ENCODE measurements around the gene FCN2. TPM values are rescaled to one million over a fixed set of nuclear protein-coding genes. Genes with fewer than 3 reads are reported as not detected.

FCN2 gene
- total RNA-seq (0.18 TPM), polyA plus RNA-seq (ENCODE audit: insufficient read depth in 1 of 8, insufficient read length in 8 of 8, low replicate concordance in 1 of 8) (under 1 TPM in 3 of 8 donors, not detected in 5; 0.16 to 0.24 (median 0.18) TPM)
- long read RNA-seq, donor 1 = 0 reads
- long read RNA-seq, donor 2 = 0 reads
- long read RNA-seq, donor 3 = 0 reads
- long read RNA-seq, donor 4 = 0 reads
- long read RNA-seq, donor 5 = 0 reads
- long read RNA-seq, donor 6 = 0 reads
- long read RNA-seq, donor 7 = 0 reads
- long read RNA-seq, donor 8 = 0 reads
- long read RNA-seq, donor 9 = 0 reads
- long read RNA-seq, donor 10 = 0 reads
- long read RNA-seq, donor 11 = 0 reads

DNA sequence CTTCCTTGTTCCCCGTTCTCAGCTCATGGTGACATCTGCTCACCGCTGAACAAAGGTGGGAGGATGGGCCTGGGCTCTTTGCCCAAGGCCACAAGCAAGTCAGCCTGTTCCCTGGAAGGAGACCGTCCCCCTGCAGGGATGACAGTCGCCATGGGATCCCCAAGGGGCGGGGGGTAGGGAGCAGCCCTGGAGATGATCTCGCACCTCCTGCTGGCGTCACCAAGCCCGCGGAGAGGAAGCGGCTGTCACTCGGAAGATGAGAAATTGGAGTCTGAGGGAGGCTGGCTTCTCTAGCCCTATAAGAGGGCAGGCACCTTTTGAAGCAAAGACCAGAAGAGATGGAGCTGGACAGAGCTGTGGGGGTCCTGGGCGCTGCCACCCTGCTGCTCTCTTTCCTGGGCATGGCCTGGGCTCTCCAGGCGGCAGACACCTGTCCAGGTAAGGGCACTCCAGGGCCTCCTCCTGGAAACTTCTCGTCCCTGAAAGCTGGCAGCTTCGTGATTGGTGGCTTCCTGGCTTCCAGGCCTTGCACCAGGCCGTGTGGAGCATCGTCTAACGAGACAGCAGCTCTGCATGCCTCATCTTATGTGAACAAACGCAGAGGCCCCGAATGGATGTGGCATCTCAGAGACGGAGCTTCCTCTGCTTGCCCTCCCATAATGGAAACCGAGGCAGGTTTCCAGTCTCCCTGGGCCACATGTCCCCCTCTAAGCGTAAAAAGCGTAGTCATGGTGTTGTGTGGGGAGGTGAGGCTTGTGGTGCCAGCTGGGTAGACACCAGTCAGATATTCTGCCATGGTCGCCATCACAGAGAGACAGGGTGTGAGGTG is at the start of gene FCN2:
FCN2 (plus strand) TSS at position 327 of the 829 bp plus-strand sequence; CDS start at position 339, 12 bp downstream.
- H3K27ac ChIP-seq (ENCODE audit: low read length) = no peak within 1 kb of the TSS
- peaks cover 6% of the 10 kb centered on the region for H3K27me3 ChIP-seq (ENCODE audit: control insufficient read depth, insufficient read depth, low read length)
- DNase-seq = no peak
- WGBS (ENCODE audit: insufficient coverage) = 80% methylated on average over 23 of the region's 25 CpGs
- H3K4me1 ChIP-seq (ENCODE audit: control insufficient read depth, insufficient read depth, low read length) = no peaks in the 10 kb centered on the region
- H3K36me3 ChIP-seq (ENCODE audit: control insufficient read depth, insufficient read depth, low read length) = no peaks in the 10 kb centered on the region
- H3K9me3 ChIP-seq (replicated peaks; ENCODE audit: control insufficient read depth, low read depth, low read length) = no peaks in the 10 kb centered on the region
- H3K4me3 ChIP-seq (ENCODE audit: low read length) = no peak within 1 kb of the TSS

DNA sequence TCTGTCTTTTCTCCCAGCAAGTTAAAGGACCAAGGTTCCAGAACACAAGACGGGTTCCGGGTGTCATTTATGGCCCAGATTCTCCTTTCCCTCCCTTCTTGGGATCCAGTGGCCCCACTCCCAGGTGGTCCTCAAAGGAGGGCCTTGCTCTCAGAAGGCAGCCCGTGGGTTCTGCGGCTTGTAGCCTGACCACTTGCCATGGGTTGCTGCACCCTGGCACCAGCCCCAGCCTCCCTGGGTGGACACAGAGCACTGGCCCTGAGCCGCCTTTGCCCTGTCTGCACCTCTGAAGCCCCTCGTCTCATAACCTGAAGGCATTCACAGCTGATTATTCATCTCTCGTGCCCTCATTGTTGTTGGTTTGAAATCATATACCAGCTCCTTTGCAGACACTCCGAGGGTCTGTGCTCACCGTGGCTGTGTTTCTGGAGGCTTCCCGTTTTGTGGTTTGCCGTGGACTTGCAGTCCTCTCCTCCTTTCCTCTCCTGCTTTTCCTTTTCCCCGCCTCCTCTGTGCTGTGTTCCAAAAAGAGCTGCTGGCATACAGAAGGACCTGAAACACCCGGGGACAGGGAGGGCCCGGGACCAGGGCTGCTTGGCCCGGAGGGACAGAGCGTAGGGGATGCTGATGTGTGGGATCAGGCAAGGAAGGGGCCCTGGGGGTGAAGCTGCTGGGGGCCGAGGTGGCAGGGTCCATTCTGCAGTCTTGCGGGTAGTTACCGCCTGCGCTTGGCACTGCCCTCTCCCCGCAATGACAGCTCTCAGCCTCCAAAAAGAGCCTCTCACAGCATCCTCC is 49.5 kb upstream of the FCN2 start:
- peaks cover 92% of the 10 kb centered on the region for H3K36me3 ChIP-seq (ENCODE audit: control insufficient read depth, insufficient read depth, low read length)
- H3K4me3 ChIP-seq (ENCODE audit: low read length) = no peak overlapping the region
- no peak for DNase-seq
- H3K27me3 ChIP-seq (ENCODE audit: control insufficient read depth, insufficient read depth, low read length) = no peaks in the 10 kb centered on the region
- H3K27ac ChIP-seq (ENCODE audit: low read length) = no peak overlapping the region
- H3K4me1 ChIP-seq (ENCODE audit: control insufficient read depth, insufficient read depth, low read length) = no peaks in the 10 kb centered on the region
- 76% methylated on average over 17 of the region's 21 CpGs for WGBS (ENCODE audit: insufficient coverage)
- H3K9me3 ChIP-seq (replicated peaks; ENCODE audit: control insufficient read depth, low read depth, low read length) = no peaks in the 10 kb centered on the region

DNA sequence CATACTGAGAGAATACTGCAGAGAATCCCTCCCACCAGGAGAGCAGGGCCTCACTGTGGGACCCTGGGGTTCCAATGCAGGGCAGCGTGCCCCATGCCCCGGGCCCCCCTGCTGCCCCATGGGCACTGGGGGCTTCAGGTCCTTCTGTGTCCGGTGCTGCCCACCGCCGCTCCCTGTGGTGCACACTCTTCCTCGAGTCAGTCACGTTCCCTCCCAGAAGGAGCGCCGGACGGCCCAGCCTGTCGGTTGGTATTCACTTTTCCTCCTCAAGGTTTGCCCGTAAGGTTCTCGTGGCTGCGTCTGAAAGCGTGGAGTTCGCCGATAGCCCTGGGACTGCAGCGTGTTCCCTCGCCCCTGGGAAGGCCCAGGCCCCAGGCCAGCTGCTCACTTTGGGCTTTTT is 48.1 kb upstream of the FCN2 start:
- 93% methylated on average over 11 of the region's 19 CpGs for WGBS (ENCODE audit: insufficient coverage)
- peaks cover 92% of the 10 kb centered on the region for H3K36me3 ChIP-seq (ENCODE audit: control insufficient read depth, insufficient read depth, low read length)

DNA sequence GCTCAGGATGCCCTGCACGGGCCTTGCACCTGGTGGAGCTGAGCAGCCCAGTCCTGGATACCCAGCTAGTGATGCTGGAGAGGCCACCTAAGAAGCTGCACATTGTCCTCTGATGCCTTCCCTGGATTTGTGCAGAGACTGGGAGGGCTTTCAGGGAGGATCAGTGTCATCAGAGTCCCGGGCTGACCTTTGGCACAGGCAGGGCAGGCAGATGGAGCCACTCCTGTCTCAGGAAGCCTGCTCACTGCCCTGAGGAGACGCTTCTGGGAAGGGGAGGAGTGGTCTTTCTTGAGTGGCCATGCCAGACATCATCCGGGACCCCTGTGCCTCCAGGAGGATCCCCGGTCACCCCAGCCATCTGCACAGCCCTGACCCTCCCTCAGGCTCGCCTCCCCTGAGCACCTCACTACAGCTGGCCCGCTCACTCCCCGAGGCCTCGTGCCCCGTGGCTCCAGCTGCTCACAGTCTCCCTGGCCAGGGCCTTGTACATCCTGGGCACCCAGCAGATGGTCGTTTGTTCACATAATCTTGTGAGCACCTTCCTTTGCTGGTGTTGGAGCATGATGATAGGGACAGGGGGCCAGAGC is 47.2 kb upstream of the FCN2 start:
- Histone ChIP-seq H3K9me3 (replicated peaks; ENCODE audit: control insufficient read depth, low read depth, low read length) (no peaks in the 10 kb centered on the region), H3K27me3 (ENCODE audit: control insufficient read depth, insufficient read depth, low read length) (no peaks in the 10 kb centered on the region), H3K4me3 (ENCODE audit: low read length) (no peak overlapping the region), H3K4me1 (ENCODE audit: control insufficient read depth, insufficient read depth, low read length) (no peaks in the 10 kb centered on the region), H3K27ac (ENCODE audit: low read length) (peak overlapping the region; percentile 13), H3K36me3 (ENCODE audit: control insufficient read depth, insufficient read depth, low read length) (peaks cover 92% of the 10 kb centered on the region)
- 54% methylated on average over 6 of the region's 11 CpGs for WGBS (ENCODE audit: insufficient coverage)
- no peak for DNase-seq

More for the DNA sequence above, 48.1 kb upstream of the FCN2 start:
- H3K4me3 ChIP-seq (ENCODE audit: low read length) = no peak overlapping the region
- H3K4me1 ChIP-seq (ENCODE audit: control insufficient read depth, insufficient read depth, low read length) = no peaks in the 10 kb centered on the region
- no peaks in the 10 kb centered on the region for H3K9me3 ChIP-seq (replicated peaks; ENCODE audit: control insufficient read depth, low read depth, low read length)
- H3K27me3 ChIP-seq (ENCODE audit: control insufficient read depth, insufficient read depth, low read length) = no peaks in the 10 kb centered on the region
- H3K27ac ChIP-seq (ENCODE audit: low read length) = no peak overlapping the region
- no peak for DNase-seq

DNA sequence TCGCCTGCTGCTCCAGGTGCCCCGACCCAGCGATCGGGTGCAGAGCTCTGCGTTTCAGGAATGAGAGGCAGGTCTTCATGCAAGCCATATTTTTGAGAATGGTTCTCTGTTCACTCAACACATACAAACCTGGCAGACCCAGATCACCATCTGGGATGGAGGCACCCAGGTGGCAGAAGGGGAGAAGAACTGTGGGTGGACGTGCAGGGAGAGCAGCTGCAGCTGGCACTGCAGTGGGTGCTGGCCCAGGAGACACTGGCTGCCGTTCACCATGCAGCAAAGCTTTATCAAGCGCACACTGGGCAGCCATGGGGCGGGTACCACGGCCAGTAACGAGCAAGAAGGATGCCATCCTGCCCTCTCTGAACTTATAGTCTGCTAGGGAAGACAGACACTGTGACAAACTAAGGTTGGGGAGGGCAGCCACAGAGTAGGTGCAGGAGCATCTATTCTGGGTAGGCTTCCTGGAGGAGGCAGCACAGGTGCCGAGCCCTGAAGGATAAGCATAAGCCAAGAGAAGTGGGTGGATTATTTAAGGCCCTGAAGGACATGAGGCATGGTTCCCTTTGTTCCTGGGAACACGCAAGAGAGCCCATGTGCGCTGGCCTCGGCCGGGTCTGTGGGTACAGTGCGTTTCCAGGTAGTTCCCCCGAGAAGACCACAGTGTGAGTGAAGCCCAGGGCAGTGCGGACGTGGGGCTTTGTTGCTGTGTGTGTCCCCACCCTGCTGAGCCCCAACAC is 46.2 kb upstream of the FCN2 start:
- Histone ChIP-seq H3K9me3 (replicated peaks; ENCODE audit: control insufficient read depth, low read depth, low read length) (no peaks in the 10 kb centered on the region), H3K36me3 (ENCODE audit: control insufficient read depth, insufficient read depth, low read length) (peaks cover 92% of the 10 kb centered on the region), H3K4me3 (ENCODE audit: low read length) (no peak overlapping the region), H3K4me1 (ENCODE audit: control insufficient read depth, insufficient read depth, low read length) (no peaks in the 10 kb centered on the region), H3K27ac (ENCODE audit: low read length) (no peak overlapping the region), H3K27me3 (ENCODE audit: control insufficient read depth, insufficient read depth, low read length) (no peaks in the 10 kb centered on the region)
- no peak for DNase-seq
- WGBS (ENCODE audit: insufficient coverage) = 92% methylated on average over 7 of the region's 20 CpGs

DNA sequence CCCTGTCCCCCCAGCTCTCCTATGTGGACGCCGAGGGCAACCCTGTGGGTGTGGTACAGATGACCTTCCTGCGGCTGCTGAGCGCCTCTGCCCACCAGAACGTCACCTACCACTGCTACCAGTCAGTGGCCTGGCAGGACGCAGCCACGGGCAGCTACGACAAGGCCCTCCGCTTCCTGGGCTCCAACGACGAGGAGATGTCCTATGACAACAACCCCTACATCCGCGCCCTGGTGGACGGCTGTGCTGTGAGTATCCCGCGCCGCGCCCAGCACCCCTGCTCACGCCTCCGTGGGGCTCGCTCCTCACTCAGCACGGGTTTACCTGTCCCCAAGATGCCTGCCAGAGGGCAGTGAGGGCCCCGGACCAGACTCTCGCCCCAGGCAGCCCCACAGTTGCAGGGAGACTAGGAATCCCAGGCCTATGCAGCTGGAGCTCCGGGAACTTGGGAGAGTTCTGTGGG is 45.6 kb upstream of the FCN2 start:
- Histone ChIP-seq H3K27ac (ENCODE audit: low read length) (no peak overlapping the region), H3K9me3 (replicated peaks; ENCODE audit: control insufficient read depth, low read depth, low read length) (no peaks in the 10 kb centered on the region), H3K36me3 (ENCODE audit: control insufficient read depth, insufficient read depth, low read length) (peaks cover 92% of the 10 kb centered on the region), H3K27me3 (ENCODE audit: control insufficient read depth, insufficient read depth, low read length) (no peaks in the 10 kb centered on the region), H3K4me1 (ENCODE audit: control insufficient read depth, insufficient read depth, low read length) (no peaks in the 10 kb centered on the region), H3K4me3 (ENCODE audit: low read length) (no peak overlapping the region)
- WGBS (ENCODE audit: insufficient coverage) = 87% methylated on average over 22 of the region's 25 CpGs
- DNase-seq = no peak

DNA sequence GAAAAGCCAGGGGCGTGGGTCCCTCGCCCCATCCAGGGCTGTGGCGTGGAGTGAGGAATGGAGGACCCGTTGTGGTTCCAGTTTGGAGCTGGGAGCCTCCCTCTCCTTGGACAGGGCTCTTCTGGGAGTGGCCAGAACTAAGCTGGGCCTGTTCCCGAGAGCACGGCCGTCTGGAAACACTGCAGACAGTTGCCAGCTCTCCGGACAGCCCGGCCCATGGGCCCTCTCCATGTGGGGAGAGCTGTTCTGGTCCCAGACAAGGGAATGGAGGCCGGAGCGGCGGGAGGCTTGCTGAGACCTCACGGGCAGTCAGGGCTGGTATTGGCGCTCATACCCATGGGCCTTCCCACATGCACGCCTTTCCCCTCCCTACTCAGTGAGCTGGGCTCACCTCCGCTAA is 45.2 kb upstream of the FCN2 start:
- Histone ChIP-seq H3K4me3 (ENCODE audit: low read length) (no peak overlapping the region), H3K36me3 (ENCODE audit: control insufficient read depth, insufficient read depth, low read length) (peaks cover 92% of the 10 kb centered on the region), H3K27me3 (ENCODE audit: control insufficient read depth, insufficient read depth, low read length) (no peaks in the 10 kb centered on the region), H3K27ac (ENCODE audit: low read length) (peak overlapping the region; percentile 13), H3K9me3 (replicated peaks; ENCODE audit: control insufficient read depth, low read depth, low read length) (no peaks in the 10 kb centered on the region), H3K4me1 (ENCODE audit: control insufficient read depth, insufficient read depth, low read length) (no peaks in the 10 kb centered on the region)
- peak; percentile 70 for DNase-seq
- 55% methylated on average over 13 of the region's 16 CpGs for WGBS (ENCODE audit: insufficient coverage)

DNA sequence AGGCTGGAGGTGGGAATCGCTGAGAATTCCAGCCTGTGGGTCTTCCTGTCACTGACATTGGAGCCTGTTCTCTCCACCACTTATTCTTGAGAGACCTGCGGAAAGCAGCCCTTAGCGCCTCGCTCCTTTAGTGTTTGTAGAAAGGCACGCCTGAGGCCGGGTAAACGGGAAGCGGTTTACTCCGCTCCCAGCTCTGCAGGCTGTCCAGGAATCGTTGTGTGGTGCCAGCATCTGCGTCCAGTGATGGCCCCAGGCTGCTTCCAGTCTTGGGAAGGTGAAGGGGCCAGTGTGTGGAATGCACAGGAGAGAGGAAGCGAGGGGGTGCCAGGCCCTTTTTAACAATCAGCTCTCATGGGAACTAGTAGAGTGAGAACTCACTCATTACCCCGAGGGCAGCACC is 44.6 kb upstream of the FCN2 start:
- no peaks in the 10 kb centered on the region for H3K9me3 ChIP-seq (replicated peaks; ENCODE audit: control insufficient read depth, low read depth, low read length)
- no peak for DNase-seq
- H3K36me3 ChIP-seq (ENCODE audit: control insufficient read depth, insufficient read depth, low read length) = peaks cover 92% of the 10 kb centered on the region
- no peaks in the 10 kb centered on the region for H3K4me1 ChIP-seq (ENCODE audit: control insufficient read depth, insufficient read depth, low read length)
- H3K4me3 ChIP-seq (ENCODE audit: low read length) = no peak overlapping the region
- H3K27ac ChIP-seq (ENCODE audit: low read length) = no peak overlapping the region
- 85% methylated on average over 6 of the region's 13 CpGs for WGBS (ENCODE audit: insufficient coverage)
- H3K27me3 ChIP-seq (ENCODE audit: control insufficient read depth, insufficient read depth, low read length) = no peaks in the 10 kb centered on the region

DNA sequence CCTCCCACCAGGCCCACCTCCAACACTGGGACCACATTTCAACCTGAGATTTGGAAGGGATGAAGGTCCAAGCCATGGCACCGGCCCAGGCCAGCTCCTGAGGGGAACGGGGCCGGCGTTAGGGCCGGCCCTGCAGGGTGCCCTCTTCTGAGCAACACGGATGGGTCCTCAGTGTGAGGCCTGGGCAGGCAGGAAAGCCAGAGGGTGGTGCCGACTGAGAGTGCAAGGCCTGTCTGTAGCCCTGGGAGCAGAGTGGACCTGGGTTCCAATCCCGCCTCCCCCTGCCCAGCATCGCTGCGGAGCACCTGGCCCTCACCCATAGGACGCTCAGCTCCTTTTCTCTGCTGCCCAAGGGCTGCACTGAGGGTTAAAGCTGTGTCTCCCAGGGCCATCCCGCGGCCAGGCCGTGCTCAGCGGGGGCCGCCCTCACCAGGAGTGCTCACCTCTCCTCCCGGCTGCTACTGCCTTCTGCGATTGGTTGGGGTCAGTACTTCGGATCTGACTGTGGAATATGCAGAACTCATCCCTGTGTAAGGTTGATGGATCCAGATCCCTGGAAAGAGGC is 44.1 kb upstream of the FCN2 start:
- Histone ChIP-seq H3K9me3 (replicated peaks; ENCODE audit: control insufficient read depth, low read depth, low read length) (no peaks in the 10 kb centered on the region), H3K27ac (ENCODE audit: low read length) (no peak overlapping the region), H3K4me1 (ENCODE audit: control insufficient read depth, insufficient read depth, low read length) (no peaks in the 10 kb centered on the region), H3K27me3 (ENCODE audit: control insufficient read depth, insufficient read depth, low read length) (no peaks in the 10 kb centered on the region), H3K4me3 (ENCODE audit: low read length) (no peak overlapping the region), H3K36me3 (ENCODE audit: control insufficient read depth, insufficient read depth, low read length) (peaks cover 92% of the 10 kb centered on the region)
- no peak for DNase-seq
- WGBS (ENCODE audit: insufficient coverage) = 87% methylated on average over 17 of the region's 19 CpGs
